OCI-LY7 (cell line): ENCODE data around the gene STX11. TPM values are rescaled to one million over a fixed set of nuclear protein-coding genes. Genes with fewer than 3 reads are reported as not detected.

Experiments
- BruUV-seq: library from RNA; stranded (reverse); fragments of 400-500 nt; replicated peaks from 2 replicates; lab custom pipeline; 2021; lab: Mats Ljungman, UMichigan
- CTCF ChIA-PET: fragments of 300-600 bp; sonication (Branson Sonifier 250); formaldehyde crosslinking; loops from one replicate; lab custom pipeline; 2022; ENCODE audit warnings: antibody characterized with exemption; ENCODE audit not compliant: unreplicated experiment; lab: Charles Lee
- POLR2A ChIA-PET: fragments of 300-600 bp; sonication (Branson Sonifier 250); formaldehyde crosslinking; loops from one replicate; lab custom pipeline; 2022; ENCODE audit warnings: antibody characterized with exemption; lab: Charles Lee
- DNase-seq: peaks from one replicate; pipeline ENCODE4 v3.0.0-alpha.2; 2015; ENCODE audit warnings: low spot score
- H2AFZ ChIP-seq: fragments of 200-600 bp; sonication (generic), shearing (Covaris generic); 2 replicates; pipeline ENCODE4 v1.6.1; 2014; ENCODE audit warnings: mild to moderate bottlenecking, antibody characterized with exemption, low read length, moderate library complexity
- H3K27ac ChIP-seq: fragments of 200-600 bp; sonication (generic); 2 replicates; pipeline ENCODE4 v1.5.1; 2014; ENCODE audit warnings: mixed run types, low read depth, mild to moderate bottlenecking, moderate library complexity, low read length, inconsistent platforms; ENCODE audit not compliant: poor library complexity, severe bottlenecking
- H3K36me3 ChIP-seq: fragments of 200-600 bp; sonication (generic); 2 replicates; pipeline ENCODE4 v1.6.1; 2014; ENCODE audit warnings: mild to moderate bottlenecking, antibody characterized with exemption, low read length, moderate library complexity, mixed read lengths; ENCODE audit not compliant: insufficient read depth
- H3K4me1 ChIP-seq: fragments of 200-600 bp; sonication (generic); 2 replicates; pipeline ENCODE4 v1.5.1; 2014; ENCODE audit warnings: mild to moderate bottlenecking, low read length; ENCODE audit not compliant: insufficient read depth, poor library complexity, severe bottlenecking
- H3K4me2 ChIP-seq: fragments of 200-600 bp; sonication (generic); 2 replicates; pipeline ENCODE4 v1.6.1; 2014; ENCODE audit warnings: mild to moderate bottlenecking, low read length
- H3K4me3 ChIP-seq: fragments of 200-600 bp; sonication (generic); 2 replicates; pipeline ENCODE4 v1.5.1; 2014; ENCODE audit warnings: mild to moderate bottlenecking, low read depth, low read length; ENCODE audit not compliant: poor library complexity, severe bottlenecking
- H3K79me2 ChIP-seq: fragments of 200-600 bp; sonication (generic); 2 replicates; pipeline ENCODE4 v1.6.1; 2016; ENCODE audit warnings: low read depth, mild to moderate bottlenecking, low read length, moderate library complexity, mixed read lengths; ENCODE audit not compliant: insufficient read depth
- H3K9me2 ChIP-seq: fragments of 200-600 bp; sonication (generic); 2 replicates; pipeline ENCODE4 v1.6.1; 2016; ENCODE audit warnings: mild to moderate bottlenecking, low read length, mixed read lengths; ENCODE audit not compliant: insufficient read depth
- H3K9me3 ChIP-seq: fragments of 200-600 bp; sonication (generic); 2 replicates; pipeline ENCODE4 v1.6.1; 2014; ENCODE audit warnings: mild to moderate bottlenecking, mixed run types, low read length, mixed read lengths
- H4K20me1 ChIP-seq: fragments of 200-600 bp; sonication (generic); 2 replicates; pipeline ENCODE4 v1.6.1; 2014; ENCODE audit warnings: mild to moderate bottlenecking, antibody characterized with exemption, low read length, moderate library complexity, mixed read lengths; ENCODE audit not compliant: insufficient read depth
- CTCF ChIP-seq: fragments of 200-600 bp; sonication (generic); conservative IDR thresholded peaks from 2 replicates; pipeline ENCODE4 v1.5.1; 2014; ENCODE audit warnings: mild to moderate bottlenecking, antibody characterized with exemption, low read length, moderate library complexity, mixed read lengths
- EZH2phosphoT487 ChIP-seq: fragments of 200-600 bp; sonication (generic); IDR thresholded peaks from 2 replicates; pipeline ENCODE4 v1.6.1; 2018; ENCODE audit warnings: low read depth, borderline replicate concordance, mild to moderate bottlenecking, mixed run types, antibody characterized with exemption, low read length, moderate library complexity, mixed read lengths
- intact Hi-C: fragments of 100-400 bp; cut with micrococcal nuclease; formaldehyde crosslinking; loops from one replicate; pipeline ENCODE4 v1.10.0; 2022; ENCODE audit not compliant: unreplicated experiment
- total RNA-seq, 2 experiments: library from RNA; depleted of rRNA in 1 of 2; stranded (reverse); fragments of >200 nt in 1 of 2; shearing (Covaris generic) in 1 of 2; gene quantifications; 2 replicates each; pipeline ENCODE4 v1.2.3, GENCODE V29; 2014 to 2022

STX11 gene
- total RNA-seq, 2 experiments from 2014 or later = 0.16 to 1.1 TPM

- BruUV-seq = no TSS peak
- Histone ChIP-seq H3K9me2 (no peaks in the 10 kb centered on the region), H3K4me2 (no peak overlapping the region), H3K9me3 (no peaks in the 10 kb centered on the region), H4K20me1 (no peaks in the 10 kb centered on the region), H3K4me3 (no peak overlapping the region), H3K4me1 (no peaks in the 10 kb centered on the region), H3K79me2 (no peaks in the 10 kb centered on the region), H3K36me3 (no peaks in the 10 kb centered on the region), H3K27ac (no peak overlapping the region), H2AFZ (no peak overlapping the region)
- TF ChIP-seq CTCF (no peak), EZH2phosphoT487 (no peak)
- intact Hi-C loops = no loop called here
- POLR2A ChIA-PET = interaction anchor here (0.6 kb wide), 1 partner anchor 234 kb away, joined by 4 read pairs; no protein-coding TSS in a partner anchor
- CTCF ChIA-PET = no interaction called here
- no peak for DNase-seq
Measured at GRCh38 chr6:144177726-144178125, 27.4 kb downstream of the STX11 start.

- Histone ChIP-seq H3K27ac (no peak overlapping the region), H3K4me2 (no peak overlapping the region), H3K9me3 (no peaks in the 10 kb centered on the region), H3K4me3 (no peak overlapping the region), H3K79me2 (no peaks in the 10 kb centered on the region), H3K9me2 (no peaks in the 10 kb centered on the region), H4K20me1 (no peaks in the 10 kb centered on the region), H2AFZ (no peak overlapping the region), H3K36me3 (no peaks in the 10 kb centered on the region), H3K4me1 (no peaks in the 10 kb centered on the region)
- POLR2A ChIA-PET = interaction anchor here (0.6 kb wide), 1 partner anchor 234 kb away, joined by 4 read pairs; no protein-coding TSS in a partner anchor
- BruUV-seq = no TSS peak
- intact Hi-C loops = no loop called here
- no peak for DNase-seq
- TF ChIP-seq EZH2phosphoT487 = no peak
- TF ChIP-seq CTCF = no peak
- CTCF ChIA-PET = no interaction called here
Measured at GRCh38 chr6:144178323-144178722, 28.0 kb downstream of the STX11 start.

GRCh38 chr6:144179237-144179636 lies 28.9 kb downstream of the STX11 start:
- Histone ChIP-seq H4K20me1 (no peaks in the 10 kb centered on the region), H2AFZ (no peak overlapping the region), H3K36me3 (no peaks in the 10 kb centered on the region), H3K9me2 (no peaks in the 10 kb centered on the region), H3K4me3 (no peak overlapping the region), H3K9me3 (no peaks in the 10 kb centered on the region), H3K4me1 (no peaks in the 10 kb centered on the region), H3K4me2 (no peak overlapping the region), H3K27ac (no peak overlapping the region), H3K79me2 (no peaks in the 10 kb centered on the region)
- no peak for DNase-seq
- intact Hi-C loops = no loop called here
- TF ChIP-seq EZH2phosphoT487 (no peak), CTCF (no peak)
- POLR2A ChIA-PET = interaction anchor here (0.6 kb wide), 1 partner anchor 786 kb away, joined by 3 read pairs; no protein-coding TSS in a partner anchor
- no TSS peak for BruUV-seq
- CTCF ChIA-PET = no interaction called here
